Adipose tissue (tissue), 3 donors: ENCODE measurements around the gene MAP4K1. TPM values are rescaled to one million over a fixed set of nuclear protein-coding genes. Genes with fewer than 3 reads are reported as not detected.
"Not testable (repeated sequence)": the region's sequence is repeated elsewhere in the genome, so short reads cannot be mapped to it uniquely, and the experiment has no call there.

Experiments used
- H3K27ac ChIP-seq: one replicate; pipeline ENCODE4 v1.5.1; 2013; ENCODE audit warnings: low read depth, low read length
- WGBS, 3 donors: extraction: QIAGEN DNeasy Blood & Tissue Kit; methylation state at CpG; one replicate each; pipeline ENCODE4 v1.1.7; 2013; 5-methylcytosine and 5-hydroxymethylcytosine counted together
- polyA plus RNA-seq, 3 donors: library from polyadenylated mRNA; stranded (reverse); fragments of 200-250 nt; gene quantifications; one replicate each; pipeline ENCODE4 v1.2.3, GENCODE V29; 2013
- donor health status: healthy with polysubstance abuse.
- donor health status: Bipolar disorder and iron deficiency.
- donor health status: healthy.

Gene MAP4K1
- polyA plus RNA-seq, 3 donors, result 1.0 to 3.1 (median 1.8) TPM

GRCh38 chr19:38596057-38596981 is 21.4 kb downstream of the MAP4K1 start:
- H3K27ac ChIP-seq, result no peak overlapping the region
- 12 to 47% (median 36%) methylated on average over 54 to 55 of the region's 55 CpGs for WGBS, 3 donors

GRCh38 chr19:38592940-38593339 is 24.8 kb downstream of the MAP4K1 start:
- WGBS, 3 donors, result 73 to 81% (median 73%) methylated on average over 6 of the region's 6 CpGs
- no peak overlapping the region for H3K27ac ChIP-seq

GRCh38 chr19:38588041-38588440 is 29.7 kb downstream of the MAP4K1 start:
- H3K27ac ChIP-seq, result no peak overlapping the region
- 84 to 90% (median 85%) methylated on average over 2 of the region's 2 CpGs for WGBS, 3 donors

- H3K27ac ChIP-seq, result no peak overlapping the region
- 84 to 90% (median 89%) methylated on average over 2 of the region's 2 CpGs for WGBS, 3 donors
These were observed 30.2 kb downstream of the MAP4K1 start for GRCh38 chr19:38587562-38587961.

GRCh38 chr19:38583985-38584305 is 33.8 kb downstream of the MAP4K1 start:
- WGBS, 3 donors, result 73 to 80% (median 73%) methylated on average over 4 of the region's 4 CpGs
- H3K27ac ChIP-seq, result no peak overlapping the region

- WGBS, 3 donors, result 83 to 91% (median 84%) methylated on average over 13 to 14 of the region's 14 CpGs
- H3K27ac ChIP-seq, result no peak overlapping the region
These were observed 34.4 kb downstream of the MAP4K1 start for GRCh38 chr19:38583219-38583984.

GRCh38 chr19:38580080-38580479 is 37.7 kb downstream of the MAP4K1 start:
- WGBS, 3 donors, result 85 to 91% (median 89%) methylated on average over 14 to 15 of the region's 15 CpGs

GRCh38 chr19:38579304-38579703 is 38.4 kb downstream of the MAP4K1 start:
- H3K27ac ChIP-seq, result not testable (repeated sequence)
- WGBS, 3 donors, result 86 to 93% (median 89%) methylated on average over 6 of the region's 6 CpGs

More at GRCh38 chr19:38580080-38580479, 37.7 kb downstream of the MAP4K1 start:
- H3K27ac ChIP-seq, result no peak overlapping the region

- 89 to 91% (median 91%) methylated on average over 11 of the region's 11 CpGs for WGBS, 3 donors
These were observed 39.9 kb downstream of the MAP4K1 start for GRCh38 chr19:38577826-38578225.

GRCh38 chr19:38571682-38572081 is 46.1 kb downstream of the MAP4K1 start:
- H3K27ac ChIP-seq, result no peak overlapping the region
- WGBS, 3 donors, result 79 to 86% (median 86%) methylated on average over 2 of the region's 2 CpGs

More at GRCh38 chr19:38577826-38578225, 39.9 kb downstream of the MAP4K1 start:
- no peak overlapping the region for H3K27ac ChIP-seq

GRCh38 chr19:38569368-38569983 is 48.3 kb downstream of the MAP4K1 start:
- WGBS, 3 donors, result 68 to 90% (median 85%) methylated on average over 6 of the region's 6 CpGs
- H3K27ac ChIP-seq, result no peak overlapping the region

- H3K27ac ChIP-seq, result no peak overlapping the region
- WGBS, 3 donors, result 55 to 60% (median 56%) methylated on average over 19 to 21 of the region's 21 CpGs
These were observed 52.1 kb downstream of the MAP4K1 start for GRCh38 chr19:38565691-38566105.

GRCh38 chr19:38564981-38565690 is 52.6 kb downstream of the MAP4K1 start:
- no peak overlapping the region for H3K27ac ChIP-seq
- WGBS, 3 donors, result 3 to 10% (median 6%) methylated on average over 65 to 106 of the region's 111 CpGs

GRCh38 chr19:38563475-38563874 is 54.3 kb downstream of the MAP4K1 start:
- WGBS, 3 donors, result 93 to 96% (median 96%) methylated on average over 9 of the region's 9 CpGs
- no peak overlapping the region for H3K27ac ChIP-seq

- WGBS, 3 donors, result 50 to 81% (median 77%) methylated on average over 6 of the region's 6 CpGs
- no peak overlapping the region for H3K27ac ChIP-seq
These were observed 55.7 kb downstream of the MAP4K1 start for GRCh38 chr19:38562096-38562495.

- H3K27ac ChIP-seq, result no peak overlapping the region
- 72 to 91% (median 89%) methylated on average over 11 of the region's 11 CpGs for WGBS, 3 donors
These were observed 56.1 kb downstream of the MAP4K1 start for GRCh38 chr19:38561658-38562057.

GRCh38 chr19:38561053-38561606 is 56.6 kb downstream of the MAP4K1 start:
- 91 to 94% (median 91%) methylated on average over 37 to 42 of the region's 42 CpGs for WGBS, 3 donors
- no peak overlapping the region for H3K27ac ChIP-seq
